AG04449 (cell line): ENCODE data around the gene ACAP3.

Experiments
- CTCF ChIA-PET: fragments of 350-600 bp; formaldehyde crosslinking; extraction: SDS; loops from one replicate; lab custom pipeline; 2021; ENCODE audit warnings: antibody characterized with exemption; lab: Yijun Ruan, JAX
- POLR2A ChIA-PET: fragments of 400-600, 350-600 bp; formaldehyde crosslinking; extraction: SDS; loops from one replicate; lab custom pipeline; 2020; ENCODE audit warnings: antibody characterized with exemption, inconsistent platforms; lab: Yijun Ruan, JAX
- DNase-seq: peaks from one replicate; pipeline ENCODE4 v3.0.0-alpha.2; 2010; ENCODE audit warnings: low read depth, low spot score
- H3K4me3 ChIP-seq: 2 replicates; pipeline ENCODE4 v1.5.1; 2011; ENCODE audit warnings: low read depth, mild to moderate bottlenecking, control low read depth, low read length
- TF ChIP-seq, protein P1 (sequence below): IDR thresholded peaks from one replicate; pipeline ENCODE4 v1.5.1; 2011; ENCODE audit warnings: mild to moderate bottlenecking, moderate library complexity, low read length, control low read depth, inconsistent platforms; ENCODE audit not compliant: insufficient read depth; ENCODE audit errors: missing control alignments

ACAP3 gene

DNA sequence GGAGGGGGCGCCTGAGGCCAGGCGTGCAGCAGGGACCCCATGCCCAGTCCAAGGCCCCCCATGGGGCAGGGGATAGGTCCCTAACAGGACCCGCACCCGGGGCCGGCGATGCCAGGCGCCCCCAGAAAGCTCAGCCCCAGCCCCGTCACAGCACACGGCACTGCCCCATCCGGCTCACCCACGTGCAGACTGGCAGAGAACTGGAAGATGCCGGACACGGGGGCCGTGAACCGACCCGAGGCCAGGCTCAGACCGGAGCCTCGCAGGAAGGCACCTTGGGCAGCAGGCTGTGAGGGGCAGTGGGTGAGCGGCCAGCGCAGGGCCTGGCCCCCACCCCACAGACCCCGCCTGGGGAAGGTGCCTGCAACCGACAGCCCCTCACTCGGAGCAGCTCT is 64.5 kb downstream of the ACAP3 start:
- no peak overlapping the region for H3K4me3 ChIP-seq
- DNase-seq: no peak
- ChIA-PET POLR2A (no interaction called here), CTCF (interaction anchor here (1.4 kb wide), 1 partner anchor 122 kb away, joined by 5 read pairs; no protein-coding TSS in a partner anchor)
- TF ChIP-seq, protein P1, sequence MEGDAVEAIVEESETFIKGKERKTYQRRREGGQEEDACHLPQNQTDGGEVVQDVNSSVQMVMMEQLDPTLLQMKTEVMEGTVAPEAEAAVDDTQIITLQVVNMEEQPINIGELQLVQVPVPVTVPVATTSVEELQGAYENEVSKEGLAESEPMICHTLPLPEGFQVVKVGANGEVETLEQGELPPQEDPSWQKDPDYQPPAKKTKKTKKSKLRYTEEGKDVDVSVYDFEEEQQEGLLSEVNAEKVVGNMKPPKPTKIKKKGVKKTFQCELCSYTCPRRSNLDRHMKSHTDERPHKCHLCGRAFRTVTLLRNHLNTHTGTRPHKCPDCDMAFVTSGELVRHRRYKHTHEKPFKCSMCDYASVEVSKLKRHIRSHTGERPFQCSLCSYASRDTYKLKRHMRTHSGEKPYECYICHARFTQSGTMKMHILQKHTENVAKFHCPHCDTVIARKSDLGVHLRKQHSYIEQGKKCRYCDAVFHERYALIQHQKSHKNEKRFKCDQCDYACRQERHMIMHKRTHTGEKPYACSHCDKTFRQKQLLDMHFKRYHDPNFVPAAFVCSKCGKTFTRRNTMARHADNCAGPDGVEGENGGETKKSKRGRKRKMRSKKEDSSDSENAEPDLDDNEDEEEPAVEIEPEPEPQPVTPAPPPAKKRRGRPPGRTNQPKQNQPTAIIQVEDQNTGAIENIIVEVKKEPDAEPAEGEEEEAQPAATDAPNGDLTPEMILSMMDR: no peak

DNA sequence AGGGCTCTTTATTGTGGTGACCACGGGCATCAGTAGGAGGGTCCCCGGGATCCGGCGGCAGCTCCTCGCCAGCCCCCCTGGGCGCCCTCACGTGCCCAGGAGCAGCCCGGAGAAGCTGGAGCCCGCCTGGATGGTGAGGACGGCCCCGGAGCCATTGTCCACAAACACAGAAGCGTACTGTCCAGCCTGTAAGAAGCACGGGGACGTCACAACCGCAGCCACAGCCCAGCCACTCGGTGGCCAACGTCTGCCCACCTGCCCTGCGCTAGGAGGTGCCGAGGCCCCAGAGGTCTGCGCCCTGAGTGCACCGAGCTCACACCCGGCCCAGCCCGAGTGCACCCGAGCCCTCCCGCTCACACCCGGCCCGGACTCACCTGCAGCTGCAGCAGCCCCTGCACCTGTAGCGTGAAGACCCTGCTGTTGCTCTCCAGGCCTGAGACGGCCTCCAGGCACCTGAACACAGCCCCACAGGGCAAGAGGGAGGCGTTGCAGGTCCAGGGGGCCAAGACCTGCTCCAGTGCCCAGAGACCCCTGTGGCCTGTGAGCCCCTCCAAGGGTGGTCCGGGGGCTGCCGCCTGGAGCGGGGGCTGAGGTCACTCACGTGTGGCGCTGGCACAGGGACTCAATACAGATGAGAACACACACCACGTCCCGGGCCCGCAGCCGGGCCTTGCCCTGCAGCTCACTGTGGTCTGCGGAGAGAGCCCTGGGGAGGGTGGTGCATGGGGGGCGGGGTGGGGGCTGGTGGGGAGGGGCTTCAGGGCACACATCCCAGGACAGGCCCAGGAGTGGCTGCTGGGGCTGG is 65.1 kb downstream of the ACAP3 start:
- H3K4me3 ChIP-seq: no peak overlapping the region
- TF ChIP-seq, protein P1: no peak
- ChIA-PET POLR2A (no interaction called here), CTCF (interaction anchor here (1.1 kb wide), 1 partner anchor 120 kb away, joined by 5 read pairs; no protein-coding TSS in a partner anchor)
- DNase-seq: no peak
